Esophagus mucosa (tissue), 1 donor: Measurements from ENCODE around the gene ATP8B1. TPM values are rescaled to one million over a fixed set of nuclear protein-coding genes. Genes with fewer than 3 reads are reported as not detected.
"Not testable (repeated sequence)": the region's sequence is repeated elsewhere in the genome, so short reads cannot be mapped to it uniquely, and the experiment has no call there.

Experiments
- ATAC-seq: fragments of 200-7000 bp; cut with Tn5 transposase; one replicate; pipeline ENCODE4 v1.9.1; 2020
- total RNA-seq: library from RNA; stranded (reverse); gene quantifications from one replicate; pipeline ENCODE4 v1.2.4, GENCODE V29; 2023
- donor health status: DM: yes; HTN: yes; CAD: no.

ATP8B1 gene
- total RNA-seq, 1 donor from 2014 or later, result 37.7 TPM

GRCh38 chr18:57719211-57719935 is 83.7 kb downstream of the ATP8B1 start:
- ATAC-seq, result not testable (repeated sequence)

DNA sequence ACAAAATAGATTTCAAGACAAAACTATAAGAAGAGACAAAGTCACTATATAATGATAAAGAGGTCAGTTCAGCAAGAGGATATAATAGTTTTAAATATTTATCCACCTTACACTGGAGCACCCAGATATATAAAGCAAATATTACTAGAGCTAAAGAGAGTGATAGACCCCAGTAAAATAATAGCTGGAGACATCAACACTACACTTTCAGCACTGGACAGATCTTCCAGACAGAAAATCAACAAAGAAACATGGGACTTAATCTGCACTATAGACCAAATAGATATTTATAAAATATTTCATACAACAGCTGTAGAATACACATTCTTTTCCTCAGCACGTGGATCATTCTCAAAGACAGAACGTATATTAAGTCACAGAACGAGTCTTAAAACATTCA is 86.6 kb downstream of the ATP8B1 start:
- no peak for ATAC-seq

GRCh38 chr18:57715671-57716070 is 87.4 kb downstream of the ATP8B1 start:
- peak; percentile 84 for ATAC-seq

- ATAC-seq, result no peak
Measured at GRCh38 chr18:57715073-57715472, 88.0 kb downstream of the ATP8B1 start.

DNA sequence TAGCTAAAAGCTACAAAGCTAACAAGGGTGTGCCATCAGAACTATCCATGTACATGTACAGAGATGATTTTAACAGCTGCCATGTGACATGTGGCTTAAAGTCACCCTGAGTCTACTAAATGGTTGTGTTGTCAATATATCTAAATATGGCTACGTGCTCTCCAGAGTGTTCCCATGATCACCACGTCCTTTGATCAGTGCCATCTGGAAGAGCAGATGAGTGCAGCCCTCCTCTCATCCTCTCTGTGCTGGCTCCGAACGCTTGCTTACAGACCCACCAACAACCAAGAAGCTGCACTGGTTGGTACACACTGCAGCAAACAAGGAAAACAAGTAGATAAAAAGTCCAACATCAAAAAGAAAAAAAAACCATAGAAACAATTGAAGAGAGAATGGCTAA is 92.9 kb downstream of the ATP8B1 start:
- ATAC-seq, result no peak

DNA sequence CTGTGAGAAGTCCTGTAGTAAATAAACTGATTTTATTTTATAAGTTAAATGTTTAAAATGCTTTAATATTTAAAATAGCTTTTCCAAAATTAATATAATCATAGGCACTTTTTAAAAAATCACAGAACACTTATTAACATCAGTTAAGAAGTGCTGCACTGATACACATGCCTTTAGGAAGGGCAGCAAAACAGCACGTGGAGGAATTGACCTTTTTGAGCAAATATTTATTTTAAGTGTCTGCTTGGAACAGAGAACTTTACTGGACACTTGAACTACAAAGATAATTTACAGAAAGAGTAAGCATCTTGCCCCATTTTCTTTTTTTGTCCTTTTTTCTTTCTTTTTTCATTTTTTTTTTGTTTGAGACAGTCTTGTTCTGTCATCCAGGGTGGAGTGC is 93.8 kb downstream of the ATP8B1 start:
- ATAC-seq, result no peak

- ATAC-seq, result no peak
Measured at GRCh38 chr18:57708288-57708687, 94.8 kb downstream of the ATP8B1 start.

GRCh38 chr18:57705832-57706595 is 97.1 kb downstream of the ATP8B1 start:
- ATAC-seq, result no peak

- ATAC-seq, result no peak
Measured at GRCh38 chr18:57705011-57705410, 98.1 kb downstream of the ATP8B1 start.

- no peak for ATAC-seq
Measured at GRCh38 chr18:57698571-57699276, 104.4 kb downstream of the ATP8B1 start.

- no peak for ATAC-seq
Measured at GRCh38 chr18:57697426-57697825, 105.7 kb downstream of the ATP8B1 start.

- no peak for ATAC-seq
Measured at GRCh38 chr18:57696271-57696670, 106.8 kb downstream of the ATP8B1 start.

- no peak for ATAC-seq
Measured at GRCh38 chr18:57691363-57691762, 111.8 kb downstream of the ATP8B1 start.

DNA sequence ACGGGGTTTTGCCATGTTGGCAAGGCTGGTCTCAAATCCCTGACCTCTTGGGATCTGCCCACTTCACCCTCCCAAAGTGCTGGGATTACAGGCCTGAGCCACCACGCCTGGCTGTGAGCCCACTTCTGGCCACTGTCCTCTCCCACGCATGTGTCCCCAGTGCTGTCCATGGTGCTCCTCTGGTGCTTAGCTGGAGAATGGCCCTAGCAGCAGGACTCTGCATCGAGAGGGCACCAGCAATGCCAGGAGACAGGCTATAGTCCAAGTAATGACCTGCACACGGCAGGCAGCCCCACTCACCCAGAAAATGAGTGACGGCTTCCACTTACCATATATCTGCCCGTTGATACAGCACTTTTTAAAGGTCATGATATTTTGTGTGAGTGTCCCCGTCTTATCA is 115.1 kb downstream of the ATP8B1 start:
- ATAC-seq, result peak; percentile 17

- no peak for ATAC-seq
Measured at GRCh38 chr18:57683470-57683869, 119.6 kb downstream of the ATP8B1 start.

- ATAC-seq, result no peak
Measured at GRCh38 chr18:57677262-57678211, 125.6 kb downstream of the ATP8B1 start.

DNA sequence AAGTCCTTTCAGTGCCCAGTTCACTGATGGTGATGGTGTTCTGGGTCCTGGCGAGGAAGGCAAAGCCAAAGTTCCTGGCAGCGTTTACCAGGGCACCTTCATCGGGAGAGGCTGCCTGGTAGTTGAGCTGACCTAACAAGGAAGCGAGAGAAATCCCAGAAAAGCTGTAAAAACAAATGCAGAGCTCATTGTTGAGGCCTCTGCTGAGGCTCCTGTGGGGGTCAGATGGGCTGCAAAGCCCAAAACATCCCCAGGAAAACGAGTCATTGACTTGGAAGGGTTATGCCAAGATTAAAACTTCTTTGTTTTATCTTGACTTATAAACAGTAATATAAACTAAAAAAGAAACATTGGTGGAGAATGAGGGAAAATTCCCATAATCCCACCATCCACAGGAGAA is 128.2 kb downstream of the ATP8B1 start:
- ATAC-seq, result no peak

DNA sequence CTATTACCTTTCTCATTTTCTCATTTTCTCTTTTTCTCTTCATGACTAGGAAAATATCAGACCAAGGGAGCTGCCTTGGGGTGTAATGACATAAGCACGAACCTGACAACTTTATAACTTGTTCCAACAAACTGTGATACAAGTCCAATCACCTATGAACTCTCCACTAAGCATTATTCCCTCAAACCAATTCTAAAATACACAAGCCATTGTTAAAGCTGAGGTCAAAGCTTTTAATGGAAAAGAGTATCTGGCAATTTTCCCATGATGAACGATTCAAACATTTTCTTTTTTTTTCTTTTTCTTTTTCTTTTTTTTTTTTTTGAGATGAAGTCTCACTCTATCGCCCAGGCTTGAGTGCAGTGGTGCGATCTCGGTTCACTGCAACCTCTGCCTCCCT is 133.1 kb downstream of the ATP8B1 start:
- ATAC-seq, result no peak

- ATAC-seq, result no peak
Measured at GRCh38 chr18:57668021-57668420, 135.1 kb downstream of the ATP8B1 start.

DNA sequence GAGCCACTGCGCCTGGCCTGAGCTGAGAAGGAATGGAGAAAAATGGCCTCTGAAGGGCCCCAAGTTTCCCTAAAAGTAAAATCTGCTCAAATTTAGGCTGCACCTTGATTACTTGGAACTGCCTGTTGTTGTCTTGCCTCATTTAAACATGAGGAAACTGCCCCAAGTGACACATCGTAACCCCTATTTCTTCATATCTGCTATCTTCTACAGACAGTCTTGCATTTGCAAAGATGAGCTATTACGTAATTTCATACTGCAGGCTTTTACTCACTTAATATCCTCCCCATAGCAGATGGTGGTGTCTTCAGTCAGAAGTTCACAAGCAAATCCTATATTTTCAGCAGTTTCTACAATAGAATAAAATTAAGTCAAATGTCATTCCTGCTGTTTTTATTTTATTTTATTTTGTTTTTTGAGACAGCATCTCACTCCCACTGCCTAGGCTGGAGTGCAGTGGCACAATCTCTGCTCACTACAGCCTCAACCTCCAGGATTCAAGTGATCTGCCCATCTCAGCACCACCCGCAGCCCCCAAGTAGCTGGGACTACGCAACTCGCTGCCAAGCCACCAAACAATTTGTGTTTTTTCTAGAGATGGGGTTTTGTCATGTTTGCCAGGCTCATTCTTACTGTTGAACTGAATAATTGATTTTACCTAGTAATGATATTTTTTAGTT is 136.2 kb downstream of the ATP8B1 start:
- no peak for ATAC-seq

DNA sequence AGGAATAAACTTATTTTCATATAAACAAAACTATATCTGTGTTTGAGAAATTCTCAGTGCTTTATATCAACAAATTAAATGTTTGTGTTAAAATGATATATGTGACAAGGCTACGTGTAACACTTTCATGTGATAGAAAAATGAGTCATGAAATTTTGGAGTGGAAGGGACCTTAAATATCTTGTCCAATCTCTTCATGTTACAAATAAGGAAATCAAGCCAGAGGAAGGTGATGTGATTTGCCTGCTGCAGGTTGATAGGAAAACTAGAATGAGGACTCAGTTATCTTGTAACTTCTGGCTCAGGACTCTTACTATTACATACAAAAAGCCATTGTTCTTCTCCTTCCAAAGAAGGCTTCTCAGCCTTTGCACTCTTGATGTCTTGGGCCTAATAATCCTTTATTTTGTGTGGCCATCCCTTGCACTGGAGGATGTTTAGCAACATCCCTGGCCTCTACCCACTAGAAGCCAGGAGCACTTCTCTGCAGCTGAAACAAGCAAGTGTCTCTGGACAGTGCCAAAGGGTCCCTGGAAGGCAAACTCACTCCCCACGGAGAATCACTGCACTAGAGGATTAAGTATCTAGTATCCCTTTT is 138.4 kb downstream of the ATP8B1 start:
- ATAC-seq, result no peak
